Natural killer cell (primary cell): ENCODE results near the gene HTD2. TPM values are rescaled to one million over a fixed set of nuclear protein-coding genes. Genes with fewer than 3 reads are reported as not detected.

Source experiments
- ATAC-seq, 3 donors: fragments of 150-1000 bp in 2 of 3; fragments of 200-7000 bp in 1 of 3; cut with Tn5 transposase; 1 replicate in 1 of 3; 2 replicates in 2 of 3; pipeline ENCODE4 v1.10.0; 2021; ENCODE audit warnings: mild to moderate bottlenecking in 2 of 3, moderate library complexity in 2 of 3
- DNase-seq, 2 donors: peaks; one replicate each; pipeline versions ENCODE4 v3.0.0 to v3.0.0-alpha.2; 2013 to 2021; ENCODE audit warnings: mixed read lengths in 1 of 2
- H3K27ac ChIP-seq: one replicate; pipeline ENCODE4 v1.5.1; 2013; ENCODE audit warnings: mild to moderate bottlenecking, low read length
- H3K27me3 ChIP-seq: one replicate; pipeline ENCODE4 v1.6.1; 2013; ENCODE audit warnings: low read length; ENCODE audit not compliant: control insufficient read depth, insufficient read depth
- H3K36me3 ChIP-seq: one replicate; pipeline ENCODE4 v1.6.1; 2013; ENCODE audit warnings: low read length; ENCODE audit not compliant: control insufficient read depth, insufficient read depth
- H3K4me1 ChIP-seq: one replicate; pipeline ENCODE4 v1.6.1; 2013; ENCODE audit warnings: low read length; ENCODE audit not compliant: control insufficient read depth, insufficient read depth
- H3K4me3 ChIP-seq: one replicate; pipeline ENCODE4 v1.5.1; 2013; ENCODE audit warnings: low read length
- H3K9me3 ChIP-seq: one replicate; pipeline ENCODE4 v1.6.1; 2013; ENCODE audit warnings: low read length; ENCODE audit not compliant: control insufficient read depth, insufficient read depth
- H3K27ac Mint-ChIP-seq, 2 donors: one replicate each; pipeline ENCODE4 v1.8.0; 2022; ENCODE audit warnings: mild to moderate bottlenecking in 2 of 2, mixed read lengths in 2 of 2, moderate library complexity in 1 of 2
- H3K27me3 Mint-ChIP-seq, 2 donors: one replicate each; pipeline ENCODE4 v1.8.0; 2022; ENCODE audit warnings: low read depth in 2 of 2, mixed read lengths in 2 of 2
- H3K36me3 Mint-ChIP-seq: one replicate; pipeline ENCODE4 v1.8.0; 2022; ENCODE audit warnings: mixed read lengths
- H3K4me1 Mint-ChIP-seq, 2 donors: one replicate each; pipeline ENCODE4 v1.8.0; 2022; ENCODE audit warnings: mixed read lengths in 2 of 2
- H3K4me3 Mint-ChIP-seq: one replicate; pipeline ENCODE4 v1.8.0; 2022; ENCODE audit warnings: mild to moderate bottlenecking, moderate library complexity, mixed read lengths
- H3K9me3 Mint-ChIP-seq, 2 donors: one replicate each; pipeline ENCODE4 v1.8.0; 2022; ENCODE audit warnings: mixed read lengths in 2 of 2
- WGBS: methylation state at CpG from one replicate; pipeline ENCODE4 v1.1.7; 2013; ENCODE audit warnings: missing lambda C conversion rate; ENCODE audit not compliant: insufficient coverage; 5-methylcytosine and 5-hydroxymethylcytosine counted together
- intact Hi-C: fragments of 100-400 bp; cut with micrococcal nuclease; formaldehyde crosslinking; loops from one replicate; pipeline ENCODE4 v1.14.2; 2022
- total RNA-seq, 4 donors: library from RNA; stranded (reverse); fragments of 120-200 nt in 1 of 4; gene quantifications; one replicate each; pipeline versions ENCODE4 v1.2.3 to v1.2.4, GENCODE V29; 2013 to 2022
- TF ChIP-seq, protein P1 (sequence below): fragments of 200-600 bp; IDR thresholded peaks from one replicate; pipeline ENCODE4 v1.8.0; 2022; ENCODE audit warnings: antibody characterized with exemption

The HTD2 gene
- 1 to 10 TPM; 3.3 to 5.5 (median 3.7) TPM for total RNA-seq
- total RNA-seq (2013): 10.4 TPM

DNA sequence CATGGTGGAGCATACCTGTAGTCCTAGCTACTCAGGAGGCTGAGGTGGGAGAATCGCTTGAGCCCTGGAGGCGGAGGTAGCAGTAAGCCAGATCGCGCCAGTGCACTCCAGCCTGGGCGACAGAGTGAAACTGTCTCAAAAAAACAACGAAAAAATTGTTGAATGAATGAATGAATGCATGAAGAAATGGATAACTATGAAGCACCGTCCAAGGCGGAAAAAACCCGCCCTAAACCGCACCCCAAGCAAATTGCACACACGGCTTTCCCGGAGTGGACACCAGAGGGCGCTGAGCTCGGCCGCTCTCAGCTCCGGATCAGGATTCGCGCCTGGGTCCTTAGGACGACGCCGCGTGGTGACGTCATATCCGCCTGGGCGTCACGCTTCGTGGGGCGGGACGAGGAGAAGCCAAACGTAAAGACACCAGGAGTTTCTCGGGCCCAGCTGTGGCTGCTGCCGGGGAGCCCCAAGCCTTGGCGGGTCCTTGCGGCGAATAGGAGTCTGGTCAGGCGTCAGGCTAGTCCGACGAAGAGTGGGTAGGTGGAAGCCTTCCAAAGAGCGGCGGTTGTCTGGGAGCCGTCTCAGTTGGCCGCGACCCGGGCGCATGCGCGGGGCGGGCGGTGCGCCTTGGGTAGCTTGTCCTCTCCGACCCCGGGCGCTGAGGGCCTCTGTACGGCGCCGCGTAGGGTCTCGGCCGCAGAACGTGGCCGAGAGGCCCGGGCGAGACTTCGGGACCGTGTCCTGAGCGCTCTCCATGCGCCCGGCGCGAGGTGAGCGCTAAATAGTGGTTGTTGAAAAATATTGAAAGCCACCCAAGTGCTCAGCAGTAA, at the start of gene HTD2, which contains the start of gene RPP14:
Gene HTD2 (plus strand): TSS at position 639 of the 830 bp plus-strand sequence. CDS start 11,094 bp downstream, outside the sequence.
Gene RPP14 (plus strand): TSS at position 364 of the 830 bp plus-strand sequence. CDS start 4,085 bp downstream, outside the sequence.
- peak; percentile 99 to 100 for DNase-seq
- intact Hi-C loops: loop anchor here (1.0 to 2.0 kb wide), 6 partner anchors 27 to 226 kb away; partner anchors contain the start of genes ABHD6, KCTD6, PDHB and PXK
- H3K4me3 Mint-ChIP-seq: peak within 1 kb of the TSS; percentile 100
- H3K9me3 Mint-ChIP-seq: peaks cover 0 to 2% of the 10 kb centered on the region in 2 donors
- WGBS: 5% methylated on average over 71 of the region's 71 CpGs
- ATAC-seq: peak; percentile 90 to 97 (median 91)
- H3K36me3 ChIP-seq: peaks cover 3% of the 10 kb centered on the region
- H3K4me1 Mint-ChIP-seq: peaks cover 30 to 32% of the 10 kb centered on the region in 2 donors
- H3K27me3 ChIP-seq: no peaks in the 10 kb centered on the region
- H3K27ac ChIP-seq: peak within 1 kb of the TSS; percentile 95
- H3K4me3 ChIP-seq: peak within 1 kb of the TSS; percentile 79
- TF ChIP-seq, protein P1, sequence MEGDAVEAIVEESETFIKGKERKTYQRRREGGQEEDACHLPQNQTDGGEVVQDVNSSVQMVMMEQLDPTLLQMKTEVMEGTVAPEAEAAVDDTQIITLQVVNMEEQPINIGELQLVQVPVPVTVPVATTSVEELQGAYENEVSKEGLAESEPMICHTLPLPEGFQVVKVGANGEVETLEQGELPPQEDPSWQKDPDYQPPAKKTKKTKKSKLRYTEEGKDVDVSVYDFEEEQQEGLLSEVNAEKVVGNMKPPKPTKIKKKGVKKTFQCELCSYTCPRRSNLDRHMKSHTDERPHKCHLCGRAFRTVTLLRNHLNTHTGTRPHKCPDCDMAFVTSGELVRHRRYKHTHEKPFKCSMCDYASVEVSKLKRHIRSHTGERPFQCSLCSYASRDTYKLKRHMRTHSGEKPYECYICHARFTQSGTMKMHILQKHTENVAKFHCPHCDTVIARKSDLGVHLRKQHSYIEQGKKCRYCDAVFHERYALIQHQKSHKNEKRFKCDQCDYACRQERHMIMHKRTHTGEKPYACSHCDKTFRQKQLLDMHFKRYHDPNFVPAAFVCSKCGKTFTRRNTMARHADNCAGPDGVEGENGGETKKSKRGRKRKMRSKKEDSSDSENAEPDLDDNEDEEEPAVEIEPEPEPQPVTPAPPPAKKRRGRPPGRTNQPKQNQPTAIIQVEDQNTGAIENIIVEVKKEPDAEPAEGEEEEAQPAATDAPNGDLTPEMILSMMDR: peak; percentile 96
- peaks cover 8 to 17% of the 10 kb centered on the region in 2 donors for H3K27me3 Mint-ChIP-seq
- peaks cover 9% of the 10 kb centered on the region for H3K9me3 ChIP-seq
- peak within 1 kb of the TSS; percentile 99 for H3K27ac Mint-ChIP-seq
- peaks cover 24% of the 10 kb centered on the region for H3K4me1 ChIP-seq
- H3K36me3 Mint-ChIP-seq: no peaks in the 10 kb centered on the region

DNA sequence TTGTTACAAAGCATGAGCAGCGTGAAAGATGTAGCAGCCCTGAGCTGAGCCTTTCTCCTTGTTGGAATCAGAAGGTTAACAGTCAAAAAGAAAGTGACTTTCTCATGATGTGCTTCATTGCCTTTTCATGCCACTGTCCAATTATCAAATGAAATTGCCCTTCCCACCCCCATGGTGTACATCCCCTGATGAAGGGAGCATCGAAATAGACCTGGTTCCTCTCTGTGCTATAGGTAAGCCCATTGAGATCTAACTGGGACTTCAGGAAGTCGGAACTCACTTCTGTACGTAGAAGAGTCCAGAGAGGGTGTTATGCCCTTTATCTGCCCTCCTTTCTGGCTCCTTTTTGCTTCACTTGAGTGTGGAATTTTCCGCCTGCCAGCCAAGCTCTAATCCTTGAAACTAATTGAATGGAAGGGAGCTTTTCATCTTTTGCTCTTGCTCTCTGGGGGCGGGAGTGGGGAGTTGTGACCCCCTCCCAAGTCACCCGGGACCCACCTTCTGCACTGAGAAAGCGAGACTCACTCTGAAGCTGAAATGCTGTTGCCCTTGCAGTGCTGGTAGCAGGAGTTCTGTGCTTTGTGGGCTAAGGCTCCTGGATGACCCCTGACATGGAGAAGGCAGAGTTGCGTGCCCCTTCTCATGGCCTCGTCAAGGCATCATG, 47.8 kb upstream of the HTD2 start:
- Histone ChIP-seq H3K9me3 (no peaks in the 10 kb centered on the region), H3K4me3 (no peak overlapping the region), H3K27ac (no peak overlapping the region), H3K4me1 (no peaks in the 10 kb centered on the region), H3K27me3 (no peaks in the 10 kb centered on the region), H3K36me3 (peaks cover 7% of the 10 kb centered on the region)
- DNase-seq (no peak), ATAC-seq (no peak)
- TF ChIP-seq, protein P1: no peak
- Mint-ChIP-seq H3K4me3 (no peak overlapping the region), H3K36me3 (peaks cover 7% of the 10 kb centered on the region), H3K4me1 (peaks cover 7 to 25% of the 10 kb centered on the region in 2 donors), H3K9me3 (no peaks in the 10 kb centered on the region), H3K27me3 (no peaks in the 10 kb centered on the region), H3K27ac (no peak overlapping the region)
- 94% methylated on average over 10 of the region's 10 CpGs for WGBS
- intact Hi-C loops: no loop called here

DNA sequence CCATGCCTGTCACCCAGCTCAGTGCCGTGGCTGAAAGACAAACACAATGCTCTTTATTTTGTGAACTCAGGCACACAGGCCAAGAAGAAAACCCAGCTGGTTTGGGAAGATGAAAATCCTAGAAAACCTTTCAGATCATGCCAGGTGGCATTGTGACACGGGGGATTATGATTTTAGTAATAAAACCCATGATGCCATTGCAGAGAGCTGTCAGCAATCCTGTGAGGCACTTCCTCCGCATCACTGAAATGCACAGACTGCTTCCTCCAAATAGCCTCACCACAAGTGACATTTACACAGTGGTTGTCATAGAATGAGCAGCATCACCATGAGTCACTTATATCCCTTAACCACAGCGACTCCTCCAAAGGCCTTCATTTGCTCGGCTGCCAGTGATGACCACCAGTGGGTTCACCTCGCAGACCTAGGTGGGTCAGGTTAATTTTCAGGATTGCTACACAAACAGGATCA, 46.0 kb upstream of the HTD2 start:
- Mint-ChIP-seq H3K9me3 (no peaks in the 10 kb centered on the region), H3K4me1 (peaks cover 7 to 9% of the 10 kb centered on the region in 2 donors), H3K36me3 (peaks cover 7% of the 10 kb centered on the region), H3K27me3 (no peaks in the 10 kb centered on the region), H3K27ac (no peak overlapping the region), H3K4me3 (no peak overlapping the region)
- H3K9me3 ChIP-seq: no peaks in the 10 kb centered on the region
- no peaks in the 10 kb centered on the region for H3K27me3 ChIP-seq
- H3K27ac ChIP-seq: no peak overlapping the region
- DNase-seq (no peak), ATAC-seq (no peak)
- no peak overlapping the region for H3K4me3 ChIP-seq
- peaks cover 7% of the 10 kb centered on the region for H3K36me3 ChIP-seq
- TF ChIP-seq, protein P1: no peak
- intact Hi-C loops: no loop called here
- no peaks in the 10 kb centered on the region for H3K4me1 ChIP-seq
- 83% methylated on average over 6 of the region's 6 CpGs for WGBS
